Osteoblast (primary cell): ENCODE measurements around the gene CCDC154. TPM values are rescaled to one million over a fixed set of nuclear protein-coding genes. Genes with fewer than 3 reads are reported as not detected.
A peak's percentile ranks its signal among the peaks of the same experiment; 100 is the strongest.

Experiments used
- DNase-seq: peaks from one replicate; pipeline ENCODE4 v3.0.0; 2011; ENCODE audit warnings: low spot score, mixed read lengths; ENCODE audit not compliant: insufficient read length; ENCODE audit errors: missing footprints
- H2AFZ ChIP-seq: 2 replicates; pipeline ENCODE4 v1.6.0; 2011; ENCODE audit warnings: mild to moderate bottlenecking, low read length
- H3K27ac ChIP-seq: 2 replicates; pipeline ENCODE4 v1.5.1; 2011; ENCODE audit warnings: mild to moderate bottlenecking, low read depth, low read length, moderate library complexity
- H3K27me3 ChIP-seq: 2 replicates; pipeline ENCODE4 v1.6.0; 2012; ENCODE audit warnings: mild to moderate bottlenecking, control low read depth, inconsistent platforms, low read length, moderate library complexity; ENCODE audit not compliant: insufficient read depth
- H3K36me3 ChIP-seq: 2 replicates; pipeline ENCODE4 v1.5.1; 2011; ENCODE audit warnings: mild to moderate bottlenecking, low read length, control low read depth, moderate library complexity; ENCODE audit not compliant: insufficient read depth
- H3K4me1 ChIP-seq: 2 replicates; pipeline ENCODE4 v1.5.1; 2011; ENCODE audit warnings: mild to moderate bottlenecking, low read length, control low read depth, moderate library complexity; ENCODE audit not compliant: insufficient read depth
- H3K4me2 ChIP-seq: 2 replicates; pipeline ENCODE4 v1.6.0; 2011; ENCODE audit warnings: mild to moderate bottlenecking, low read length; ENCODE audit not compliant: insufficient read depth
- H3K4me3 ChIP-seq: fragments of 200-600 bp; sonication (generic); 3 replicates; pipeline ENCODE4 v1.5.1; 2012; ENCODE audit warnings: mild to moderate bottlenecking, low read length, inconsistent platforms; ENCODE audit not compliant: insufficient read depth
- H3K79me2 ChIP-seq: 2 replicates; pipeline ENCODE4 v1.6.0; 2012; ENCODE audit warnings: mild to moderate bottlenecking, low read length, control low read depth, inconsistent platforms; ENCODE audit not compliant: insufficient read depth
- H3K9me3 ChIP-seq: 2 replicates; pipeline ENCODE4 v1.5.1; 2011; ENCODE audit warnings: low read depth, low read length, control low read depth
- H4K20me1 ChIP-seq: 2 replicates; pipeline ENCODE4 v1.6.0; 2012; ENCODE audit warnings: mild to moderate bottlenecking, low read length, control low read depth; ENCODE audit not compliant: insufficient read depth
- total RNA-seq: library from RNA; depleted of rRNA; stranded (reverse); fragments of >200 nt; gene quantifications from 2 replicates; pipeline ENCODE4 v1.2.3, GENCODE V29; 2012
- TF ChIP-seq, protein P1 (sequence below): IDR thresholded peaks from 2 replicates; pipeline ENCODE4 v1.5.1; 2011; ENCODE audit warnings: mild to moderate bottlenecking, low read depth, low read length, moderate library complexity; ENCODE audit errors: extremely low read depth

CCDC154 gene
- total RNA-seq, 1 donor = 0.36 TPM

DNA sequence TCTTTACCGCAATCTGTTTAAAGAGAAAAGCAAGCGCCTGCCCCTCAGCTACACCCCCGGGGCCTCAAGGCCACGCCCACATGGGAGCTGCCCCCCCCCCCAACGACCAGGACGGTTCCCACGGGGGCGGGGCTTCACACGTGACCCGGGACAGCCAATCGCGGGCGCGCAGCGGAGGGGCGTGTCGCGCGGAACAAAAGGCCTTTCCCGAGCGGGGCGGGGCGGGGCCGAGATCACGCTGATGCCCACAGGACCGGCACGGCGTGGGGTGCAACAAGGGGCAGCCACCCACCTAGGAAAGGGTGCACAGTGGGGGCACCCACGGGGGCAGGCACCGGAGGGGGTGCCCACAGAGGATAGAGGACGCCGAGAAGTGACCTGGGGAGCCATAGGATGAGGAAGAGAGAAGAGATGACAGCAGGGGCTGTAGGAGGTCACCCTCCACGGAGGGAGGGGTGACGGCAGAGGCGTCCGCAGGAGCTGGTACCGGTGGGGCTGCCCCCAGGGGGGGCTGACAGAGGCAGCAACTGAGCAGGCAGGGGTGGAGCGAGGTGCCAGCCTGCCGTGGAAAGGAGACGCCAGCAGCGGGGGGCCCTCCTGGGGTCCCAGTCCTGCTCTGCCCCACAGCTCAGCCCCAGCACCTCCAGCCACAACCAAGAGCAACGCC, 36.1 kb downstream of the CCDC154 start:
- peaks cover 20% of the 10 kb centered on the region for H4K20me1 ChIP-seq

DNA sequence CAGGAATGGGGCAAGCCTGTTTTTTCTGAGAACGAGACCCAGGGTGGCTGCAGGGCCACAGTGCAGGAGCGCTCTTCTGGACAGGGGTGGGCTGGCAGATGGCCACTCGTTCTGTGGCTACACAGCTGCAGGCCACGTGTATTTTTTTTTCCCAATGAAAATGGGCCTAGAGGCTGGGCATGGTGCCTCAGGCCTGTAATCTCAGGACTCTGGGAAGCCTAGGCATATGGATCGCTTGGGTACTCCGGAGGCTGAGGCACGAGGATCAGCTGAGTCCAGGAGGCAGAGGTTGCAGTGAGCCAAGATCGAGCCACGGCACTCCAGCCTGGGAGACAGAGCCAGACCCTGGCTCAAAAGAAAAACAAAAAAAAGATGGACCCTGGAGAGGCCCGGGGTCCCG, 36.6 kb downstream of the CCDC154 start:
- H2AFZ ChIP-seq = peak overlapping the region; percentile 51
- peaks cover 4% of the 10 kb centered on the region for H3K79me2 ChIP-seq
- TF ChIP-seq, protein P1, sequence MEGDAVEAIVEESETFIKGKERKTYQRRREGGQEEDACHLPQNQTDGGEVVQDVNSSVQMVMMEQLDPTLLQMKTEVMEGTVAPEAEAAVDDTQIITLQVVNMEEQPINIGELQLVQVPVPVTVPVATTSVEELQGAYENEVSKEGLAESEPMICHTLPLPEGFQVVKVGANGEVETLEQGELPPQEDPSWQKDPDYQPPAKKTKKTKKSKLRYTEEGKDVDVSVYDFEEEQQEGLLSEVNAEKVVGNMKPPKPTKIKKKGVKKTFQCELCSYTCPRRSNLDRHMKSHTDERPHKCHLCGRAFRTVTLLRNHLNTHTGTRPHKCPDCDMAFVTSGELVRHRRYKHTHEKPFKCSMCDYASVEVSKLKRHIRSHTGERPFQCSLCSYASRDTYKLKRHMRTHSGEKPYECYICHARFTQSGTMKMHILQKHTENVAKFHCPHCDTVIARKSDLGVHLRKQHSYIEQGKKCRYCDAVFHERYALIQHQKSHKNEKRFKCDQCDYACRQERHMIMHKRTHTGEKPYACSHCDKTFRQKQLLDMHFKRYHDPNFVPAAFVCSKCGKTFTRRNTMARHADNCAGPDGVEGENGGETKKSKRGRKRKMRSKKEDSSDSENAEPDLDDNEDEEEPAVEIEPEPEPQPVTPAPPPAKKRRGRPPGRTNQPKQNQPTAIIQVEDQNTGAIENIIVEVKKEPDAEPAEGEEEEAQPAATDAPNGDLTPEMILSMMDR = no peak
- no peak for DNase-seq
- H3K4me2 ChIP-seq = peak overlapping the region; percentile 86
- H3K4me1 ChIP-seq = peaks cover 10% of the 10 kb centered on the region
- H3K27ac ChIP-seq = peak overlapping the region; percentile 48
- H3K4me3 ChIP-seq = peak overlapping the region; percentile 76
- H3K27me3 ChIP-seq = no peaks in the 10 kb centered on the region
- H4K20me1 ChIP-seq = peaks cover 20% of the 10 kb centered on the region
- H3K36me3 ChIP-seq = no peaks in the 10 kb centered on the region
- H3K9me3 ChIP-seq = no peaks in the 10 kb centered on the region

More for the DNA sequence above, 36.1 kb downstream of the CCDC154 start:
- no peaks in the 10 kb centered on the region for H3K27me3 ChIP-seq
- H2AFZ ChIP-seq = peak overlapping the region; percentile 63
- H3K9me3 ChIP-seq = no peaks in the 10 kb centered on the region
- peak; percentile 100 for DNase-seq
- peaks cover 4% of the 10 kb centered on the region for H3K79me2 ChIP-seq
- H3K36me3 ChIP-seq = no peaks in the 10 kb centered on the region
- peaks cover 10% of the 10 kb centered on the region for H3K4me1 ChIP-seq
- peak overlapping the region; percentile 48 for H3K27ac ChIP-seq
- peak overlapping the region; percentile 86 for H3K4me2 ChIP-seq
- TF ChIP-seq, protein P1 = no peak
- peak overlapping the region; percentile 76 for H3K4me3 ChIP-seq

DNA sequence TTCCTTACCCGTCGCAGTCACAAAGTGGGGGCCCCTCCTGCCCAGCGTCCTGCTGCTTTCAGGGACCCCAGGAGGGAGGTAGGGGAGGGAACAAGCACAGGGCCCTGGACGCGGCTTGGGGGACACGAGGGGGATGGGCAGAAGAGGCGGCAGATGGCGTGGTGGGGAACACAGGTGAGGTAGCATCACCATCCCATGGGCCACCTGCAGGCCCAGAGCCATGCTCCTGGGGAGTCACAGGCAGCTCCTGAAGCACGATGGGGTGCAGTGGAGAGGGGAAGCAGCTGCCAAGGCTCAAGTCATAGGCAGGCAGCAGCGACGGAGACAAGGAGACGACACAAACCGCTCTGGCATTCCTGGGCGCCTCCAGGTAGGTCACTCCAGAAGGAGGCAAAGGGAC, 40.6 kb downstream of the CCDC154 start:
- Histone ChIP-seq H3K27me3 (no peaks in the 10 kb centered on the region), H3K9me3 (no peaks in the 10 kb centered on the region), H3K36me3 (no peaks in the 10 kb centered on the region), H3K4me3 (no peak overlapping the region), H3K4me2 (no peak overlapping the region), H3K27ac (no peak overlapping the region), H3K79me2 (peaks cover 4% of the 10 kb centered on the region), H2AFZ (no peak overlapping the region), H4K20me1 (peaks cover 11% of the 10 kb centered on the region), H3K4me1 (peaks cover 10% of the 10 kb centered on the region)
- TF ChIP-seq, protein P1 = no peak
- DNase-seq = no peak

DNA sequence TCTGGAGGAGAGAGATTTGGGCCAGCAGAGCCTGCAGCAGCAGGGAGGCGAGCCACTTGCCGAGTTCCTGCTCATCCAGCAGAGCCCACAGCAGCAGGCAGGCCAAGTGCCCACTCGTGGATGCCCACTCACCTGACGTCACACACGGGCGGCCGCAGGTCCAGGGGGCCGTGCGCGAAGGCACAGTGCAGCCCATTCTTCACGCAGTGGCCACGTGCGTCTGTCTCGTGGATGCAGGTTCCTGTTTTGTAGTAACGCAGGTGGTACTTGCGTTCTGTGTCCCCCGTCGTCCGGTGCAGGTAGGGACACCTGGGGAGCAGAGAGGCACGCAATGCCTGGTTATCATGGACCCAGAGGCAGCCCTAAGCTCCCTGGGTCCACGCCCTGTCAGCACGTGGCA, 41.3 kb downstream of the CCDC154 start:
- no peak overlapping the region for H3K4me2 ChIP-seq
- no peak overlapping the region for H3K27ac ChIP-seq
- H2AFZ ChIP-seq = no peak overlapping the region
- H4K20me1 ChIP-seq = peaks cover 11% of the 10 kb centered on the region
- peaks cover 4% of the 10 kb centered on the region for H3K79me2 ChIP-seq
- peaks cover 6% of the 10 kb centered on the region for H3K4me1 ChIP-seq
- DNase-seq = no peak
- H3K4me3 ChIP-seq = no peak overlapping the region
- no peaks in the 10 kb centered on the region for H3K9me3 ChIP-seq
- H3K27me3 ChIP-seq = no peaks in the 10 kb centered on the region
- H3K36me3 ChIP-seq = no peaks in the 10 kb centered on the region
- TF ChIP-seq, protein P1 = no peak
